Myocyte (in vitro differentiated cells): ENCODE data around the gene NOM1. TPM values are rescaled to one million over a fixed set of nuclear protein-coding genes. Genes with fewer than 3 reads are reported as not detected.

Experiments
- DNase-seq: peaks from one replicate; pipeline ENCODE4 v3.0.0-alpha.2; 2012; ENCODE audit warnings: low read depth
- total RNA-seq: library from RNA; depleted of rRNA; stranded (reverse); fragments of >200 nt; gene quantifications from 2 replicates; pipeline ENCODE4 v1.2.3, GENCODE V29; 2014

NOM1 gene
- total RNA-seq, 1 donor from 2014 or later = 16.0 TPM

- peak; percentile 44 for DNase-seq
These were observed 54.4 kb downstream of the NOM1 start for GRCh38 chr7:157003756-157004520.

- DNase-seq = no peak
These were observed 55.3 kb downstream of the NOM1 start for GRCh38 chr7:157004521-157005455.

GRCh38 chr7:157005456-157006204, 56.1 kb downstream of the NOM1 start:
- no peak for DNase-seq

- no peak for DNase-seq
These were observed 56.8 kb downstream of the NOM1 start for GRCh38 chr7:157006205-157006747.

GRCh38 chr7:157006829-157007469, 57.4 kb downstream of the NOM1 start:
- DNase-seq = no peak

- DNase-seq = no peak
These were observed 58.1 kb downstream of the NOM1 start for GRCh38 chr7:157007470-157008066.

- no peak for DNase-seq
These were observed 59.0 kb downstream of the NOM1 start for GRCh38 chr7:157008206-157009169.

- no peak for DNase-seq
These were observed 59.8 kb downstream of the NOM1 start for GRCh38 chr7:157009170-157009777.

- no peak for DNase-seq
These were observed 60.5 kb downstream of the NOM1 start for GRCh38 chr7:157009778-157010587.

- peak; percentile 45 for DNase-seq
These were observed 61.2 kb downstream of the NOM1 start, which contains the start of gene MNX1 for GRCh38 chr7:157010588-157011332. Gene MNX1, minus strand, starts transcription at chr7:157010663. Its CDS starts 313 bp downstream, at chr7:157010350.

GRCh38 chr7:157011333-157012112, 62.0 kb downstream of the NOM1 start:
- DNase-seq = no peak

- DNase-seq = no peak
These were observed 62.6 kb downstream of the NOM1 start for GRCh38 chr7:157012113-157012547.

GRCh38 chr7:157013101-157013500, 63.6 kb downstream of the NOM1 start:
- DNase-seq = no peak

- no peak for DNase-seq
These were observed 64.4 kb downstream of the NOM1 start for GRCh38 chr7:157013602-157014549.
